Osteoblast (primary cell): ENCODE results near the gene HNRNPC. TPM values are rescaled to one million over a fixed set of nuclear protein-coding genes. Genes with fewer than 3 reads are reported as not detected.
A peak's percentile ranks its signal among the peaks of the same experiment; 100 is the strongest.

Experiments used
- DNase-seq: peaks from one replicate; pipeline ENCODE4 v3.0.0; 2011; ENCODE audit warnings: low spot score, mixed read lengths; ENCODE audit not compliant: insufficient read length; ENCODE audit errors: missing footprints
- H2AFZ ChIP-seq: 2 replicates; pipeline ENCODE4 v1.6.0; 2011; ENCODE audit warnings: mild to moderate bottlenecking, low read length
- H3K27ac ChIP-seq: 2 replicates; pipeline ENCODE4 v1.5.1; 2011; ENCODE audit warnings: mild to moderate bottlenecking, low read depth, low read length, moderate library complexity
- H3K27me3 ChIP-seq: 2 replicates; pipeline ENCODE4 v1.6.0; 2012; ENCODE audit warnings: mild to moderate bottlenecking, control low read depth, inconsistent platforms, low read length, moderate library complexity; ENCODE audit not compliant: insufficient read depth
- H3K36me3 ChIP-seq: 2 replicates; pipeline ENCODE4 v1.5.1; 2011; ENCODE audit warnings: mild to moderate bottlenecking, low read length, control low read depth, moderate library complexity; ENCODE audit not compliant: insufficient read depth
- H3K4me1 ChIP-seq: 2 replicates; pipeline ENCODE4 v1.5.1; 2011; ENCODE audit warnings: mild to moderate bottlenecking, low read length, control low read depth, moderate library complexity; ENCODE audit not compliant: insufficient read depth
- H3K4me2 ChIP-seq: 2 replicates; pipeline ENCODE4 v1.6.0; 2011; ENCODE audit warnings: mild to moderate bottlenecking, low read length; ENCODE audit not compliant: insufficient read depth
- H3K4me3 ChIP-seq: fragments of 200-600 bp; sonication (generic); 3 replicates; pipeline ENCODE4 v1.5.1; 2012; ENCODE audit warnings: mild to moderate bottlenecking, low read length, inconsistent platforms; ENCODE audit not compliant: insufficient read depth
- H3K79me2 ChIP-seq: 2 replicates; pipeline ENCODE4 v1.6.0; 2012; ENCODE audit warnings: mild to moderate bottlenecking, low read length, control low read depth, inconsistent platforms; ENCODE audit not compliant: insufficient read depth
- H3K9me3 ChIP-seq: 2 replicates; pipeline ENCODE4 v1.5.1; 2011; ENCODE audit warnings: low read depth, low read length, control low read depth
- H4K20me1 ChIP-seq: 2 replicates; pipeline ENCODE4 v1.6.0; 2012; ENCODE audit warnings: mild to moderate bottlenecking, low read length, control low read depth; ENCODE audit not compliant: insufficient read depth
- CTCF ChIP-seq: IDR thresholded peaks from 2 replicates; pipeline ENCODE4 v1.5.1; 2011; ENCODE audit warnings: mild to moderate bottlenecking, low read depth, low read length, moderate library complexity; ENCODE audit errors: extremely low read depth
- total RNA-seq: library from RNA; depleted of rRNA; stranded (reverse); fragments of >200 nt; gene quantifications from 2 replicates; pipeline ENCODE4 v1.2.3, GENCODE V29; 2012

HNRNPC gene
- total RNA-seq, 1 donor, result 446 TPM

- no peak for DNase-seq
- Histone ChIP-seq H3K9me3 (no peaks in the 10 kb centered on the region), H3K4me3 (peak overlapping the region; percentile 100), H3K4me2 (peak overlapping the region; percentile 93), H3K36me3 (peaks cover 40% of the 10 kb centered on the region), H2AFZ (peak overlapping the region; percentile 54), H3K27ac (peak overlapping the region; percentile 100), H3K4me1 (peaks cover 38% of the 10 kb centered on the region), H4K20me1 (peaks cover 51% of the 10 kb centered on the region), H3K27me3 (no peaks in the 10 kb centered on the region), H3K79me2 (peaks cover 55% of the 10 kb centered on the region)
- TF ChIP-seq CTCF, result no peak
Measured at GRCh38 chr14:21268617-21269251, 508 bp downstream of the HNRNPC start.

- Histone ChIP-seq H3K4me1 (peaks cover 45% of the 10 kb centered on the region), H3K4me2 (peak overlapping the region; percentile 93), H3K27ac (peak overlapping the region; percentile 100), H4K20me1 (peaks cover 57% of the 10 kb centered on the region), H3K36me3 (peaks cover 47% of the 10 kb centered on the region), H3K79me2 (peaks cover 61% of the 10 kb centered on the region), H3K27me3 (no peaks in the 10 kb centered on the region), H2AFZ (no peak overlapping the region), H3K9me3 (no peaks in the 10 kb centered on the region), H3K4me3 (peak overlapping the region; percentile 100)
- DNase-seq, result no peak
- no peak for TF ChIP-seq CTCF
Measured at GRCh38 chr14:21267886-21268616, 1.2 kb downstream of the HNRNPC start.

GRCh38 chr14:21267431-21267845 lies 1.8 kb downstream of the HNRNPC start:
- H4K20me1 ChIP-seq, result peaks cover 63% of the 10 kb centered on the region
- H3K79me2 ChIP-seq, result peaks cover 68% of the 10 kb centered on the region
- DNase-seq, result no peak

More at GRCh38 chr14:21267431-21267845, 1.8 kb downstream of the HNRNPC start:
- peaks cover 53% of the 10 kb centered on the region for H3K36me3 ChIP-seq
- H3K27me3 ChIP-seq, result no peaks in the 10 kb centered on the region
- no peak for TF ChIP-seq CTCF
- no peaks in the 10 kb centered on the region for H3K9me3 ChIP-seq
- peak overlapping the region; percentile 100 for H3K27ac ChIP-seq
- peaks cover 51% of the 10 kb centered on the region for H3K4me1 ChIP-seq
- H3K4me3 ChIP-seq, result peak overlapping the region; percentile 100
- H3K4me2 ChIP-seq, result peak overlapping the region; percentile 93
- no peak overlapping the region for H2AFZ ChIP-seq
